HG02840 (cell line): ENCODE data around the gene SLC36A2.
"Not testable (repeated sequence)": the region's sequence is repeated elsewhere in the genome, so short reads cannot be mapped to it uniquely, and the experiment has no call there.

Source experiments
- ATAC-seq: cut with Tn5 transposase; IDR thresholded peaks from one replicate; pipeline ENCODE4 v1.9.1; 2021; ENCODE audit warnings: mild to moderate bottlenecking, moderate library complexity, moderate number of reproducible peaks; ENCODE audit not compliant: unreplicated experiment, low FRiP score

The SLC36A2 gene

DNA sequence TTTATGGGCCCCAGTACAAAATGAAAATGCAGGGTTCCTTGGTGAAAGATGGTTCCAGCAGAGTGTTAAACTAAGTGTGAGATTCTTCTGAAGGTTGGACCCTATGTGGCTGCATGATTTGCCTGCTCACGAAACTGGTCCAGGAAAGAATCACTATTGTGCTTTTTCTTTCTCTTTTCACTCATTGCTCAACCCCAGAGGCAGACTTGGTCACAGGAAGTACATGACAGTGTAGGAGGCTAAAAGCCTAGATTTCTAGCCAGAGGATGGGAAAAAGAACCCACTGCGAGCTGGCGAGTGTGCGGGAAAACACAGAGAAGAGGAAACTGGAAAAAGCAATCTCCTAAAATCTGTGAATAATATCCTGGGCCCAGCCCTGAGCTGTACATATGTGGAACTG, 18.6 kb downstream of the SLC36A2 start:
- ATAC-seq, result no peak

DNA sequence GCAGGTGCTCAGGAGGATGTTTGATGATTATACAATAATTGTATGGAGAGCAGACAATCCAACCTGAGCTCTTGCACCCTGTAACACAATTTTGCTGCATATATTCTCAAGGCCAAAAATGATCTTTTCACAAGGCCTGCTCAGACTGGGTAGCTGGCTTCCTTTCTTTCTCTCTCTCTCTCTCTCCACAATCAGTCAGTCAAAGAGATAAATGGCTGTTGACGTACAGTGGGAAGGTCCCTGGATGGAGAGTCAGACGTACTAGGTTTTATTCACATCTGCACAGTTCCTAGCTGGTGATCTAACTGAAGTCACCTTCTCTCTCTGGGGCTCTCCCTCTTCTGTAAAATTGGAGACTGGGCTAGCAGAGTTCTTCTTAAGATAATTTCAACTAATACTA, 19.8 kb downstream of the SLC36A2 start:
- ATAC-seq, result no peak

DNA sequence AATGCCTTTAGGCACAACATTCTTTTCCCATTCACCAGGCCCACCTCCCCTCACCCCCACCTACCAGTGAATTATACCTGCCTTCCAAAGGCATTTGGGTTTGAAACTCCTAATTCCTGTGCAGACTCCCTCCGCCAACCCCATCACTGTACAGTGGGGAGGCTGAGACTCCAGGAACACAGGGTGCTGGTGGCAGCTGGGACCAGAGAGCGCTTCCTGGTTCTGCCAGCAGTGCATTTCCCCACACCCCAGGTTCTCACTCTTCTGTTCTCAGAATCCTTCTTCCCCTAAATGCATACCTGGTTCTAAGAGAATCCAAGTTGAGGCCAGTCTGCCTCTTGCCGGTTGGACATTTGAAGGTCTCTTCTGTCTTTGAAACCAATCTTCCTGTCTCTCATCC, 21.1 kb downstream of the SLC36A2 start:
- ATAC-seq, result no peak

DNA sequence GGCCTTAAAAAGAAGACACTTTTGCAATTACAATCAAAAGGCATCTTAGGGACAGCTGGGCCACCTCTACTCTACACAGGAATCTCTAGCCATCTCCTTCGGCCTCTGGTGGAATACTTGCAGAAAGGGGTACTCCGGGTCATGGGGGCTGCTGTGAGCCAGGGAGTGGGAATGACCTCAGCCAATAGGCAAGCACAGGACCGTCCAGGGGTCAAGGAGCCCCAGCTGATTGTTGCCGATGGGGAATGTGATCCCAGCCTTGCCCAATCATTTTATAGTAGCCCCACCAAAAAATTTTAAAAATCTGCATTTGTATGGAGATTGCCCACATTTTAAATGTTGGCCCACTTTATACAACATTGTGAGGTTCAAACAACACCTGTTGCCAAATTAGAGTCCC, 26.9 kb downstream of the SLC36A2 start:
- ATAC-seq, result no peak

DNA sequence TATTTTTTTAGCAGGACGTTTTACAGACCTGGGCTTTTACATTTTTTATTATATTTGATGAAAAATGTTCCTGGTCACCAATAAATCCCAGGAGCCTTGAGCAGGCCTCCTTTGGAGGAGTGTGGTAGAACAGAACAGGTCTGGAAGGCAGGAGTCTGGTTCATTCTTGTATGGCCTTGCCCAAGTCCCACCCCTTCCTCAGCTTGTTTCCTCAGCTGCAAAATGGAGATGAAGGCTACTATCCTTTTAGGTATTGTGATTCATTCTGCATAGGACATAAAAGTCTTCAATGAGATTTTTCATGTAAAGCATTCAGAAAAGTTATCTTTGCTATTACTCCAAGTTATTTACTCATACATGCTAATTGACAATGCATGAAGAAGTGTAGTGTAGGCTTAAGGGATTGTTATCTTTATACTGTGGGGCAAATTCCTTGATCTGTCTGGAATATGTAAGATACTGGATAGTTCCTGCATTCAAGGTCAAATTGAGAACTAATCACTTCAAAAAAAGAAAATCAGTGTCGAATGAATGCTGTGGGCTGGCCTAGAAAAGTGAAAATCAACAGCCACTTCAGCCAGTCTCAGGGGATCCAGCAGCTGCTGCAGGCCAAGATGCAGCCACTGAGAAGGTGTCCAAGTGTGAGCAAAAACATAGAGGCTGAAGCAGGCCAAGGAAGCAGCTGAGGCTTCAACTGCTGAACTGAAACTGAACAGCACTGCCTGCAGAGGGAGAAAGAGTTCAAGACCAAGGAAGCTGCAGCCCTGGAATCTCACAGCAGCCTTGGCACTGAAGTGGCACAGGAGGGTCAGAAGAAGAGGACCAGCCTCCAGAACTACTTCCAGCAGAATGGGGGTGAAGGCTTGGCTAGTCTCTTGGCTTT, 28.3 kb downstream of the SLC36A2 start:
- no peak for ATAC-seq

DNA sequence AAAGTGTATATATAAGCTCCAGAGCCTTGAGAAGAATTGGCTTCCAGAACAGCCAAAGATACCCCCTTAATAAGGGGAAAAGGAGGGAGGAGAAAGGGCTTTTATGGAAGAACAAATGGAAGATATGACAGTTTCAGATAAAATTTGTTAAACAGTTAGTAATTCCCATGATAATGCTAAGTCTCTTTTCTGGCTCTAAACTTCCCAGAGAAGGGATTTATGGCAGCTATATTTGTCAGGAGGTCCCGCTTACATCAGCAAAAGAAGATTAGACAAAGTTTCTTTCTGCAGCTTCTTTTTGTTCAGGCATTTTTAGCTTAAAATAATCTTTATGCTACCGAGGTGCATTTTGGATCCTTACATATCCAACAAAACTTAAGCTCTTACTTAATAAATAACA, 29.5 kb downstream of the SLC36A2 start:
- no peak for ATAC-seq

DNA sequence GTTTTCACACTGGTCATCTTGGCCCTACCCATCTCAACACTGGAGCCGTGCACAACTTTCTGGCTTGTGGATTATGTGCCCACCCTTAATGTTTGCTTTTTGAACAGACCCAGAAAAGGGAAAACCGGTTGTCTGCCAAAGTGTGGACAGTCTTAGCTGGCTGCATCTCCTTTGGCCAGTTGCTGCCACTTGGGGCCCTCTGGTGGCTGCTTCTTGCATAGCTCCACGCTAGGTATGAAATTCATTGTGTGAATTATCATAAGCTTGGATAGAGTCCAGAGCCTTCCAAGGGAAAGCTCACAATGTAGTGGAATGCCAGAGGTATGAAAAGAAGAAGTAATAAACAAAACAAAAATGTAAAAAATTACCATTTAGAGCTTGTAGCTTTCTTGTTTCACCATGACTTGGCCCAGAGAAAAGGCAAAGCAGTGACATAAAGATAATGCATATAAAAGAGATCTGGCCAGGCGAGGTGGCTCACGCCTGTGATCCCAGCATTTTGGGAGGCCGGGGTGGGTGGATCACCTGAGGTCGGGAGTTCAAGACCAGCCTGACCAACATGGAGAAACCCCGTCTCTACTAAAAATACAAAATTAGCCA, 31.3 kb downstream of the SLC36A2 start:
- ATAC-seq, result no peak

DNA sequence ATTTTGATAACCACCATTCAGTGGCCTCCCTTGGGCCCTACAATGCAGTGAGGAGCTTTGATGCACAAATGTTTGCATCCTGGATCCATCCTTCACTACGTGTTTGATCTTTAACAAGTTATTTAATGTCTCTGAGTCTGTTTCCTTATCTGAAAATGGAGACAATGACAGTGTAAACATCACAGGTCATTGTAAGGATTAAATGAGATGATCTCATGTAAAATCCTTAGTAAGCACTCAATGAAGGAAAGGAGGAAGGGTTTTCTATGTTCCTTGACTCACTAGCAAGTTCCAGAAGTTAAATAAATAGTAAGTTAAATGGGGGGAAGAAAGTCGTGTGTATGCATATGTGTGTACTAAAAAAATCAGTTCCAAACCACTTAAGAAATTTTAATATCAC, 34.0 kb downstream of the SLC36A2 start:
- no peak for ATAC-seq

DNA sequence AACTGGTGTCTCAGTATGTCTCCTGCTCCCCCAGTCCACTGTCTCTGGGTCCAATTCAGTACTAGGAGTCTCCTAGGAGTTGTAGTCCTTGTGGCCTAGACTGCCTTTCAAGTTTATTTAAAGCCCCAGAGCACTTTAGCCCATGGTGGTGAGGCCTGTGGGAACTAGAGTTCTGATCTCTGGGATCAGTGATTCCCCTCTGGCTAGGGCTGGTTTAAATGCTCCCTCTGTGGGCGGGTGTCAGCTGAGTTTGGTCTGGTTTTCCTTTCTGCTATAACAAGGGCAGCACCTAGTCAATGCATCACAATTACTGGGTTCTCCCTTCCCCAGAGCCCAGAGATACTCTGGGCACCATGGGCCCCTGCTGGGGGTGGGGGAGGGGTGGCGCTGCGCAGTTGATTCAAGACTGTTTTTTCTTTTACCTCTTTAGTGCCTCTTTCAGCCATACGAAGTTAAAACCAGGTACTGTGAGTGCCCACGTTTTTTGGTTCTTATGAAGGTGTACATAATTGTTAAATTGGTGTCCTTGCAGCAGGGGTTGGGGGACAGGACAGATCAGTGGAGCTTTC, 34.5 kb downstream of the SLC36A2 start:
- no peak for ATAC-seq

DNA sequence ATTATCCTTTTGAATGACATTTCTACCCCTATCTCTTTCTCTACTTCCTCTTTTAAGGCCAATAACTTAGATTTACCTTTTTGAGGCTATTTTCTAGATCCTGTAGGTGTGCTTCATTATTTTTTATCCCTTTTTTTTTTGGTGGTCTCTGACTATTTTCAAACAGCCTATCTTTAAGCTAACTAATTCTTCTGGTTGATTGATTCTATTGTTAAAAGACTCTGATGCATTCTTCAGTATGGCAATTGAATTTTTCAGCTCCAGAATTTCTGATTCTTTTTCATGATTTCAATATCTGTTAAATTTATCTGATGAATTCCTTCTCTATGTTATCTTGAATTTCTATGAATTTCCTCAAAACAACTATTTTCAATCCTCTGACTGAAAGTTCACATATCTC, 36.4 kb downstream of the SLC36A2 start:
- no peak for ATAC-seq

DNA sequence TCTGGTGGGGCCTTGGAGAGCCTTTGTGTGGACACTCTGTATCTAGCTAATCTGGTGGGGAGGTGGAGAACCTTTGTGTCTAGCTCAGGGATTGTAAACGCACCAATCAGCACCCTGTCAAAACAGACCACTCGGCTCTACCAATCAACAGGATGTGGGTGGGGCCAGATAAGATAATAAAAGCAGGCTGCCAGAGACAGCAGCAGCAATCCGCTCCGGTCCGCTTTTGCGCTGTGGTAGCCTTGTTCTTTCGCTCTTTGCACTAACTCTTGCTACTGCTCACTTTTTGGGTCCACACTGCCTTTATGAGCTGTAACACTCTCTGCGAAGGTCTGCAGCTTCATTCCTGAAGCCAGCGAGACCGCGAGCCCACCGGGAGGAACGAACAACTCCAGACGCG, 37.5 kb downstream of the SLC36A2 start:
- not testable (repeated sequence) for ATAC-seq

DNA sequence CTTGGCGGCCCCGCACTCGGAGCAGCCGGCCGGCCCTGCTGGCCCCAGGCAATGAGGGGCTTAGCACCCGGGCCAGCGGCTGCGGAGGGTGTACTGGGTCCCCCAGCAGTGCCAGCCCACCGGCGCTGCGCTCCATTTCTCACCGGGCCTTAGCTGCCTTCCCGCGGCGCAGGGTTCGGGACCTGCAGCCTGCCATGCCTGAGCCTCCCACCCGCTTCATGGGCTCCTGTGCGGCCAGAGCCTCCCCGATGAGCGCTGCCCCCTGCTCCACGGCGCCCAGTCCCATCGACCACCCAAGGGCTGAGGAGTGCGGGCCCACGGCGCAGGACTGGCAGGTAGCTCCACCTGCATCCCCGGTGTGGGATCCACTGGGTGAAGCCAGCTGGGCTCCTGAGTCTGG, 38.1 kb downstream of the SLC36A2 start:
- not testable (repeated sequence) for ATAC-seq

DNA sequence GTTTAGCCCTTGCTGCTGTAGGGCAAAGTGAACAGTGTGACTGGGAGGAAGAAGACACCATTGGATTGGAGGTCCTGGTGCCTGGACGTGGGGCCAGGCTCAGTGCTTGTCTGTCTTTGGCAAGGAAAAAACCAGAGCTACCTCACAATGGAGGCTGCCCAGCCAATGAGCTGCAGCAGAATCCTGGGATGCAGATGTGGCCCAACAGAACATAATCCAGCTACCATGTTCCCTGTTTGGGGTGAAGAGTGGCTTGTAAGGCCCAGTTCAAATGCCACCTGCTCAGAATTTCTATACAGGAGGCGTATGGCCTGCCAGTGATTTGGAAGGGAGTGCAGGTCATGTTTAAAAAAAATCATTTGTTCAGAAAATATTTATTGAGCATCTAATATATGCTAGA, 43.7 kb downstream of the SLC36A2 start, which contains the start of gene SLC36A3:
SLC36A3 (minus strand) TSS at position 101 of the 400 bp plus-strand sequence. CDS start 412 bp downstream, outside the sequence.
- ATAC-seq, result no peak

DNA sequence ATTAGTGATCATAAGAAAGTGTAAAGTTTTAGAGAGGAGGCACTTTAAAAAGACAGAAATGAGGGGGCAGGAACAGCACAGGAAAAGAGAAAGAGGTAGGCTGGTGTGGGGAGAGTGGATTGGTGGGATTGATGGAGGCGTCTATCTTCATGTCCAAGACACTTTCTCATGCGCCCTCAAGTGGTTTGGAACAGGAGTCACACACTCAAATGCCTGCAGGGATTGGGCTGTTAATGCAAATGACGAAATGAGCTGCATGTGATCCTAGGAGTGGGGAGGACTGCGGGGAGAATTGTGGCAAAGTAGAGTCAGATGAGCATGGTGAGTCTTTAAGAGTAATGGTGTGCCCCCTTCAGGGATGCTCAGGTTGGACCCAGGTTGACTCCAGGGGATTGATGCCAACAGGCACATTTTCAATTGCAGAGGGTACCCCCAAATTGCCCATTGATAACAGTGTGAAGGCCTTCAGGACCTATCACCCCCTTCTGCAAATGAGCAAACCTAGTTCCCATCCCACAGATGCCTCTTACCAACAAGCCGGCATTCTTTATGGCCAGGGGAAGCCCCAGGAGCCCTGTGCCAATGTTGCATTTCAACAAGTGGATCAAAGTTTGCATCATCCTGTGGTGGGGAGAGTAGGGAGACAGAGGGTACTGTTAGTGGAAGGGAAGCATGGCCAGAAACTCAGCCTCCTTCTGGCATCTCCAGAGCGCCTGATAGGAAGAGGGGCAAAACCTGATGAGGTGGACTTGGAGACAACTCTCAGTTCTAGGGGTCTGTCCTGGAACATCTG, 49.1 kb downstream of the SLC36A2 start:
- no peak for ATAC-seq

DNA sequence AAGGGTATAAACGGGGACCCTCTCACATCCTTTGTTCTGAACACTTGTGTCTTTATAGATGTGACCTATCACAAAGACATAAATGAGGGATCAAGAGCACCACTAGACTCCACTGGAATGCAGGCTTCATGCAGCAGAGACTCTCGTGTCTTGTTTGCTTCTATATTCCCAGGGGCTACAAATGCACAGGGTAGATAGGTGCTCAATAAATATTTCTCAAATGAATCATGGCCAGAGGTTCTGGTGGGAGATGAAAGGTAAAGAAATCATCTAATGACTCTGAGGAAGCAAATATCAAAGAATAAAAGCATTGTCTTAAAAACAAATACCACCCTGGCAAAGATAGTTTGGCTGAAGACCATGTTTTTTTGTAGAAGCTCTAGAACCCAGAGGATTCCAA, 50.4 kb downstream of the SLC36A2 start:
- ATAC-seq, result no peak

DNA sequence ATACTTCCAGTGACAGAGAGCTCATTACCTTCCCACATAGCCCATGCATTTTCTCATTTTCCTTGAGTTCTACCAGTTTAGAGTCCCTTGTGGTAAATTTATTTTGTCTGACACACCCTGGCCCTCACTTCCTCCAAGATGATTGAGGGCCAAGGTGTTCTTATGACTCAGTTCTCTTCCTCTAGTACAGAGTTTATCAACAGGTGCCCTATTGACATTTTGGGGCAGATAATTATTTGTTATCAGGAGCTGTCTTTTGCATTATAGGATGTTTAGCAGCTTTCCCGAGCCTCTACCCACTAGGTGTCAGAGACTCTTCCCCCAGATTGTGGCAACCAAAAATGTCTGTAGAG, 50.9 kb downstream of the SLC36A2 start:
- ATAC-seq, result no peak

DNA sequence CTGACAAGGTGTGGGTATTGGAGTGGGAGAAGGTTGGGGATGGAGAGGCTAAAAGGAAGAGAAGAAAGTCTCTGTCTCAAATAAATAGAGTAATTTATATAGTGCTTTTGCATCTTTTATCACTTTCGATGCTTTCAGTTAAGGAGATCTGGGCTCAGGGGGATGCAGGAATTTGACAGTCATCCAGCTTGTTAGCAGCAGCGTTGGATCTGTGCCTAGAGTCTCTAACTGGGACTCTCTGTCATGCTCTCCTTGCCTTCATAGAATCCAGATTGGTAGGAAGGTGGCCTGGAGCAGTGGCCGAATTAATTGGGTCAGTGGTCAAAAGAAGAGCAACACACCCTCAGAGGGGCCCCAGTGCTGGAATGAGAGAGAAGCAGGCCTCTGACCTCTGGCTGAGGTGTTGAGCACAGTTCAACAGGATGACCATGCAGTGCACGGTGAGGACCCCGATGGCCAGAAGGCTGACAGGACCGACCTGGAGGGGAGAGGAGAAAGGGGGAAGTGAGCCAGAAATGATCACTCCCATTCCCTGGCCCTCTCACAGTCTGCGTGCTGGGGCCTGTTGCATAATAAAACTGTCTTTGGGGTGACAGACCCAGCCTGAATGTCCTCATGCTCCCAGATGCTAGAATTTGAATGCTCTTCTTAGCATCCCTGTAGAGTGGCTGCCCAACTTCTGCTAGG, 51.4 kb downstream of the SLC36A2 start:
- no peak for ATAC-seq

DNA sequence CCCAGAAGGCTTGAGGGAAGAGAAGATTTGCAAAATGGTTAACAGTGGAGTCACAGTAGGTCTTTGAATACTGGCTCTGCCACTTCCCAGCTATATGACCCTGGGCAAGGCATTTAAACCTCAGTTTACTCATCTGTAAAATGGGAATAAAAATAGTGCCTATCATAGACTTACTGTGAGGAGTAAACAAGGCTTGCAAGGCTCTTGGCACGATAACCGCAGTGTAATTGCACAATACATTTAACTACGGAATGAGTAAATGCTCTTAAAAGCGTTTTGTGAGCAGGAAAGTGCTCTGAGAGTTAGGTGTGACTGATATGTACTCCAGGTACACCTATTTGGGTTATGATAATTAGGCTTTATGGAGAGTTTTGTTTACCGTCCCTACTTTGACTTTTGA, 52.2 kb downstream of the SLC36A2 start:
- ATAC-seq, result no peak

DNA sequence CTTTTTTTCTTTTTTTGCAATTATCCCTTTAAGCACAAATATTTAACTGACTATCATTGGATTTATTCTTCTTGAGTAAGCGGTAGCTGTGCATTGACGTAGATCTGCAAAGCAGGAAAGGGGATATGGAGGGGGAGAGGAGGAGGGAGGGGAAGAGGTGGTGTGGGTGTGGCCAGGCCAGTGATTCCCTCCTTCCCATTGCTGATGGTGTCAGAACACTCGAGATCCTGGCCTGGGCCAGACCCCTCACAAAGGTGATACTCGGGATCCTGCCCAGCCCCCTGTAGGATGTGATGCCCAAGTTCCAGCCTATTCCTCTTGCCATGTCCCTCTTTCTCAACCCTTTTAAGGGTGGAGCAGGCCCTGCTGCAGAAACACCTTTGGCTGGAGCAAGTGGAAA, 53.7 kb downstream of the SLC36A2 start:
- ATAC-seq, result no peak

DNA sequence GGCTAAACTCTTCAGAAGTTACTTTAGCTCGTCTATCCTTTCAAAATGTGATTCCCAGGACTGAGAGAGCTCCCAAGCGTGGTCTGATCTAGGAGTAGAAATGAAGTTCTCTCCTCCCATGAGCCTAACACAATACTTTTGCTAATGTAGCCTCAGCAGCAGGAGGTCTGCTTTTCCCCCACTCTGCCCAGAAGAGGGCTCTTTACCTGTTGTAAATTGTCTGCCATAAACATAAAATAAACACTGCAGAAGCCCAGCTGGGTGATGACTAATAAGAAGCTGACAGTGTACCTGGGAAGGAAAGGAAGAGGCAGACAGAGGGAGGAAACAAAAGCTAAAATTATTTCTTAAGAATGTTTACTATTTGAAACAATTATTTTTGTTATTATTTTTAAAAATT, 59.2 kb downstream of the SLC36A2 start:
- ATAC-seq, result no peak
